IPS DF 6.9 (cell line): ENCODE results near the gene SLC24A3.

ENCODE experiments used
- DNase-seq: peaks from one replicate; pipeline ENCODE4 v3.0.0-alpha.2; 2013; ENCODE audit warnings: low read depth, low spot score
- H3K27ac ChIP-seq: one replicate; pipeline ENCODE4 v1.5.1; 2013; ENCODE audit warnings: low read length, control low read depth
- H3K27me3 ChIP-seq: 2 replicates; pipeline ENCODE4 v1.6.1; 2013; ENCODE audit warnings: mild to moderate bottlenecking, low read length; ENCODE audit not compliant: control insufficient read depth, insufficient read depth
- H3K36me3 ChIP-seq: 2 replicates; pipeline ENCODE4 v1.6.1; 2013; ENCODE audit warnings: low read length; ENCODE audit not compliant: control insufficient read depth, insufficient read depth
- H3K4me1 ChIP-seq: 2 replicates; pipeline ENCODE4 v1.6.1; 2013; ENCODE audit warnings: low read length; ENCODE audit not compliant: control insufficient read depth, insufficient read depth
- H3K4me3 ChIP-seq: 2 replicates; pipeline ENCODE4 v1.5.1; 2013; ENCODE audit warnings: mild to moderate bottlenecking, low read length
- H3K9me3 ChIP-seq: 2 replicates; pipeline ENCODE4 v1.6.1; 2013; ENCODE audit warnings: low read length, inconsistent platforms; ENCODE audit not compliant: control insufficient read depth, insufficient read depth
- WGBS: extraction: QIAGEN DNeasy Blood & Tissue Kit; methylation state at CpG from one replicate; pipeline ENCODE4 v1.1.7; 2013; ENCODE audit warnings: mixed read lengths, missing lambda C conversion rate; ENCODE audit not compliant: insufficient read length, insufficient coverage; 5-methylcytosine and 5-hydroxymethylcytosine counted together

Gene SLC24A3

GRCh38 chr20:19512886-19513677, 300.6 kb downstream of the SLC24A3 start:
- no CpG with 5 or more reads among the region's 3 CpGs for WGBS
- DNase-seq = no peak
- no peaks in the 10 kb centered on the region for H3K4me1 ChIP-seq
- H3K27ac ChIP-seq = no peak overlapping the region
- H3K36me3 ChIP-seq = no peaks in the 10 kb centered on the region
- no peak overlapping the region for H3K4me3 ChIP-seq
- no peaks in the 10 kb centered on the region for H3K27me3 ChIP-seq
- no peaks in the 10 kb centered on the region for H3K9me3 ChIP-seq

DNA sequence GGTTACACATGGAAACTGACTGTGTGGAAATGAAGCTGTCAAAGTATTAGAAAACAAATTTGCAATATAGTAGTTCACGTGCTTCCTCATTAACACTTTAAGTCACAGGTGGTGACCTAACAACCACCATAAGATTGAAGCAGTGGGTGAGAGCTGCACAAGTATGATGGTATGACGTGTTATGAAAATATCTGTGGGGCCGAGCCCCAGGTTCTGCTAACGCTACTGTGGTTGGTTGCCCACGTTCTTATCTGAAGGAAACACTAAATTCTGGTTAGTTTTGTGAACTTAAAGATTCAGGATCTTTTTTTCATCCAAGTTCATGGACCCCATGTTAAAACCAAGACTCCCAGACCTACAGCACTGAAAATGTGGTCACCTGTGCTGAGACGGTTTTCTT, 302.6 kb downstream of the SLC24A3 start:
- no peaks in the 10 kb centered on the region for H3K4me1 ChIP-seq
- H3K9me3 ChIP-seq = no peaks in the 10 kb centered on the region
- no peak for DNase-seq
- no peaks in the 10 kb centered on the region for H3K27me3 ChIP-seq
- no peak overlapping the region for H3K27ac ChIP-seq
- no peaks in the 10 kb centered on the region for H3K36me3 ChIP-seq
- H3K4me3 ChIP-seq = no peak overlapping the region
- WGBS = no CpG with 5 or more reads among the region's 6 CpGs

DNA sequence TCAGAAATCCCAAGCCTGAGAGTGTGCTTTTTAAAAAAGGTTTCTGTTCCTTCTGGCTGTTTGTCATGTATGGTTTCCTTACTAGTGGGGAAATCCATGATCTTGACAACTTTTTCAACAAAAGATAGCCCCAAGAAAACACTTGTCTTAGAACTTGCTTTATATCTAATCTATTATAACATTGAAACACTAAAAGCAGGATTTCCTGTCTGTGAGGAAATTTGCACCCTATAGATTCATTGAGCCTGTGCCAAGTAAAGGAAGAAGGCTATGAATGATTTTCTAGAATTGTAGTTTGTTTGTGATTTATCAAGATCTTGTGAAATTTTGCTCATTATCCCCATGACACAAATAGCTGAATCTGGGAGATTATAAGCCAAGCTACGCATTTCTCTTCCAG, 307.0 kb downstream of the SLC24A3 start:
- H3K36me3 ChIP-seq = no peaks in the 10 kb centered on the region
- H3K9me3 ChIP-seq = no peaks in the 10 kb centered on the region
- H3K27me3 ChIP-seq = no peaks in the 10 kb centered on the region
- DNase-seq = no peak
- no peak overlapping the region for H3K27ac ChIP-seq
- WGBS = no CpG with 5 or more reads among the region's 1 CpG
- no peaks in the 10 kb centered on the region for H3K4me1 ChIP-seq
- no peak overlapping the region for H3K4me3 ChIP-seq

DNA sequence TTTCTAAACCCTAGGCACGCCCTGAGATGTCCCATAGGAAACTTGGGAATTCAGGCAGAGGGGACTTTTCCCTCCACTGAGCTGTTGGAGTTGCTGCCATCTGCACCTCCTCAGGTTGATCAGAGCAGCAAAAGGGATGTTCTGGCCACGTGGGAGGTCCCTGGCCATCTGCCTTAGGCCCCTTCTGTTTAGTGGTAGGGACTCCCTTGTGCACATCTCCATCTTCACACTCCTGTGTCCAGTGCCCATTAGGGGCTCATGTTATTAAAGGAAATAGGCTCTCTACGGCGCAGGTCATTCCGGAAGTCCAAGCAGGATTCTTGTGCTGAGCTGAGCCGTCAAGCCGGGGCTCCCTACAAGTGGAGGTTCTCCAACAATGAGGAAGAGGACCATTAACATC, 307.8 kb downstream of the SLC24A3 start:
- Histone ChIP-seq H3K27me3 (no peaks in the 10 kb centered on the region), H3K4me1 (no peaks in the 10 kb centered on the region), H3K9me3 (no peaks in the 10 kb centered on the region), H3K4me3 (no peak overlapping the region), H3K36me3 (no peaks in the 10 kb centered on the region), H3K27ac (no peak overlapping the region)
- DNase-seq = no peak
- WGBS = no CpG with 5 or more reads among the region's 7 CpGs

GRCh38 chr20:19522071-19522801, 309.8 kb downstream of the SLC24A3 start:
- no peaks in the 10 kb centered on the region for H3K27me3 ChIP-seq
- DNase-seq = no peak
- H3K9me3 ChIP-seq = no peaks in the 10 kb centered on the region
- H3K4me1 ChIP-seq = no peaks in the 10 kb centered on the region
- H3K4me3 ChIP-seq = no peak overlapping the region
- no peak overlapping the region for H3K27ac ChIP-seq
- H3K36me3 ChIP-seq = no peaks in the 10 kb centered on the region
- WGBS = no CpG with 5 or more reads among the region's 9 CpGs

- Histone ChIP-seq H3K36me3 (no peaks in the 10 kb centered on the region), H3K9me3 (no peaks in the 10 kb centered on the region), H3K27ac (no peak overlapping the region), H3K4me3 (no peak overlapping the region), H3K27me3 (no peaks in the 10 kb centered on the region), H3K4me1 (no peaks in the 10 kb centered on the region)
- no CpG with 5 or more reads among the region's 4 CpGs for WGBS
- DNase-seq = no peak
Observed at GRCh38 chr20:19522836-19523590, 310.6 kb downstream of the SLC24A3 start.

DNA sequence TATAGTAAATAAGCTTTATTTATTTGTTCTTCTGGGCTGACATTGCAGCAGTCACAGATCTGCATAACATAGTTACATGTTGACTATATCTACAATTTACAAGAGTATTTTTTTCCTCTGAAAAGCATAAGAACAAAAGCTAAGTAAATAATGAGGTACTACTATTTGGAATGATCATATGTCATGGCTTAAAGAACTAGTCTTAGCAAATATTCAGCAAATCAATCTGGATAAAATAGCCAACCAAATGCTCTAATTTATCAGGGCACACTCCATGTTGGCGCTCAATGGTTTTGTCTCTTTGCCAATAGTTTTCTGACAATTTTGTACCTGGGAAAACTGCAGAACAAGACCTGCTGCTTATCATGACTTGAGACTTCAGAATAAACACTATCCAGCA, 312.2 kb downstream of the SLC24A3 start:
- Histone ChIP-seq H3K27me3 (no peaks in the 10 kb centered on the region), H3K4me3 (no peak overlapping the region), H3K36me3 (no peaks in the 10 kb centered on the region), H3K9me3 (no peaks in the 10 kb centered on the region), H3K27ac (no peak overlapping the region), H3K4me1 (no peaks in the 10 kb centered on the region)
- DNase-seq = no peak
- no CpG with 5 or more reads among the region's 1 CpG for WGBS

DNA sequence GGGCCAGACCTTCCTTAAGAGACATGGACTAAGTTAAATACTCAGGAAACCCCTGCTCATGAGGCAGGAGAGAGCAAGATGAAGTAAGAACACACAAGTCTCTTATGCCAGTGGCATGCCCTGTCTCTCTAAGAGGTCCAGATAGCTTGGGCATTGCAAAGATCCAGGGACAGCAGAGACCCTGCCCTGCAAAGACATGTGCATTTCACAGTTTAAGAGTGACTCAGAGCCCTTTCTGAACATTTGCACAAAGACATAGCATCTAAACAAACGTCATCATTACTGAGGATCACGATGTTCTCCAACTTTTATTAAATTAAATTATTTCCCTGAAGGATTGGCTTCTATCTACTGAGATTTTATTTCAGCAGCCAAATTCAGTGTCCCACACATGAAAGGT, 315.1 kb downstream of the SLC24A3 start:
- no peaks in the 10 kb centered on the region for H3K4me1 ChIP-seq
- no CpG with 5 or more reads among the region's 2 CpGs for WGBS

DNA sequence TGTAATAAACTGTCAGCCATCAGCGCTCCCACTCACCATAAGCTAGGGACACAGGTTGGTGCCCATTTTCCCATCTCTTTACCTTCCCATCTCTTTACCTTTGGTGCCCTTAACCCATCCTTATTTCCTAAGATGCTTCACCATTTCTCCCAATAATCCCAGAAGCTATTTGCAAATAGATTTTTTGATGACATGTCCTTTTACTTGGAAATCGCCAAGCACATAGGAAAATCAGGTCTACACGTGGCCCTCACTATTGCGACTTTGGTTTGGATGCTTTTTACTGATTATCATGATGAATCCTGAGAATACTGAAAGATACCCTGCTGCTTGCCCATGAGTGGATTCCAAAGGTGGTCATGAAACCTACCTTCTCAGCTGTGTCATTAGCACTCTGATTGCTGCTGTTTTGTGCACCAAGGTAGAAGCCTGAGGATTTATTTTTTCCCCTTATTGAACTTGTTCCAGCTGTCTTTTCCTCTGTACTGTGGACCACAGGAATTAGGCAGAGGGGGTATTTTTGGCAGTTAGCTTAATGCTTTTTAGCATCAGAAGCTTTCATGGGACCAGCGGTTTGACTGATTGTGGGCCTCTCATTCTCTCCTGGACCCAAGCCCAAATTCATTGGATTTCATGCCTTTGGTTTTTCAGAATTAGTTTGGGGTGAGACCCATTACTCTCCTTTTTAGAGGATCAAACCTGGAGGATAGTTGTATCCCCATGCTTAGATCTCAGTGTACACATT, 316.0 kb downstream of the SLC24A3 start:
- Histone ChIP-seq H3K4me3 (no peak overlapping the region), H3K36me3 (no peaks in the 10 kb centered on the region), H3K27ac (no peak overlapping the region), H3K9me3 (no peaks in the 10 kb centered on the region), H3K4me1 (no peaks in the 10 kb centered on the region), H3K27me3 (no peaks in the 10 kb centered on the region)
- DNase-seq = no peak
- WGBS = no CpG with 5 or more reads among the region's 5 CpGs

More for the DNA sequence above, 315.1 kb downstream of the SLC24A3 start:
- Histone ChIP-seq H3K27me3 (no peaks in the 10 kb centered on the region), H3K9me3 (no peaks in the 10 kb centered on the region), H3K4me3 (no peak overlapping the region), H3K27ac (no peak overlapping the region), H3K36me3 (no peaks in the 10 kb centered on the region)
- no peak for DNase-seq

GRCh38 chr20:19530006-19530405, 317.6 kb downstream of the SLC24A3 start:
- Histone ChIP-seq H3K9me3 (no peaks in the 10 kb centered on the region), H3K27ac (no peak overlapping the region), H3K27me3 (no peaks in the 10 kb centered on the region), H3K4me3 (no peak overlapping the region), H3K4me1 (no peaks in the 10 kb centered on the region), H3K36me3 (no peaks in the 10 kb centered on the region)
- DNase-seq = no peak
- WGBS = no CpG with 5 or more reads among the region's 5 CpGs
